Neural progenitor cell (in vitro differentiated cells): ENCODE results near the gene SCFD2. TPM values are rescaled to one million over a fixed set of nuclear protein-coding genes. Genes with fewer than 3 reads are reported as not detected.

Source experiments
- DNase-seq: peaks from one replicate; pipeline ENCODE4 v3.0.0-alpha.2; 2016; ENCODE audit warnings: low spot score
- H2AFZ ChIP-seq: fragments of 200-600 bp; sonication (generic); replicated peaks from 2 replicates; pipeline ENCODE4 v1.6.1; 2016; ENCODE audit warnings: antibody characterized with exemption
- H3F3A ChIP-seq: fragments of 200-600 bp; sonication (generic); 2 replicates; pipeline ENCODE4 v1.6.1; 2016; ENCODE audit warnings: antibody characterized with exemption, low read depth
- H3K27ac ChIP-seq: fragments of 200-600 bp; sonication (generic); 2 replicates; pipeline ENCODE4 v1.5.1; 2016; ENCODE audit warnings: mild to moderate bottlenecking
- H3K27me3 ChIP-seq: fragments of 200-600 bp; sonication (generic); 2 replicates; pipeline ENCODE4 v1.6.1; 2016; ENCODE audit warnings: mild to moderate bottlenecking, moderate library complexity
- H3K36me3 ChIP-seq: fragments of 200-600 bp; sonication (generic); 2 replicates; pipeline ENCODE4 v1.5.1; 2016
- H3K4me1 ChIP-seq: fragments of 200-600 bp; sonication (generic); 2 replicates; pipeline ENCODE4 v1.6.1; 2016; ENCODE audit warnings: mixed run types
- H3K4me2 ChIP-seq: fragments of 200-600 bp; sonication (generic); 2 replicates; pipeline ENCODE4 v1.6.1; 2016
- H3K4me3 ChIP-seq: fragments of 200-600 bp; sonication (generic); 2 replicates; pipeline ENCODE4 v1.5.1; 2016
- H3K79me2 ChIP-seq: fragments of 200-600 bp; sonication (generic); 2 replicates; pipeline ENCODE4 v1.6.1; 2016; ENCODE audit warnings: low read depth
- H3K9ac ChIP-seq: fragments of 200-600 bp; sonication (generic); 2 replicates; pipeline ENCODE4 v1.6.1; 2016
- H3K9me3 ChIP-seq: fragments of 200-600 bp; sonication (generic); 2 replicates; pipeline ENCODE4 v1.5.1; 2016; ENCODE audit warnings: low read depth
- H4K20me1 ChIP-seq: fragments of 200-600 bp; sonication (generic); 2 replicates; pipeline ENCODE4 v1.6.1; 2016; ENCODE audit warnings: low read depth
- H3K27ac Mint-ChIP-seq: 3 replicates; pipeline ENCODE4 v1.8.0; 2021; ENCODE audit warnings: mixed read lengths
- H3K27me3 Mint-ChIP-seq: 2 replicates; pipeline ENCODE4 v1.8.0; 2022; ENCODE audit warnings: low read depth, mild to moderate bottlenecking, inconsistent platforms, moderate library complexity, mixed read lengths; ENCODE audit not compliant: insufficient read depth
- H3K36me3 Mint-ChIP-seq: 3 replicates; pipeline ENCODE4 v1.8.0; 2021; ENCODE audit warnings: mixed read lengths
- H3K4me1 Mint-ChIP-seq: 3 replicates; pipeline ENCODE4 v1.8.0; 2021; ENCODE audit warnings: mixed read lengths
- H3K4me3 Mint-ChIP-seq: 3 replicates; pipeline ENCODE4 v1.8.0; 2021; ENCODE audit warnings: mild to moderate bottlenecking, moderate library complexity, mixed read lengths
- H3K9me3 Mint-ChIP-seq: 3 replicates; pipeline ENCODE4 v1.8.0; 2020; ENCODE audit warnings: mixed read lengths
- EZH2 ChIP-seq: fragments of 200-600 bp; sonication (generic); IDR thresholded peaks from 2 replicates; pipeline ENCODE4 v1.6.1; 2017; ENCODE audit warnings: antibody characterized with exemption, mild to moderate bottlenecking, moderate library complexity
- EZH2phosphoT487 ChIP-seq: fragments of 200-600 bp; sonication (generic); IDR thresholded peaks from 2 replicates; pipeline ENCODE4 v1.6.1; 2017; ENCODE audit warnings: antibody characterized with exemption
- total RNA-seq: library from RNA; depleted of rRNA; stranded (reverse); fragments of >200 nt; gene quantifications from 2 replicates; pipeline ENCODE4 v1.2.3, GENCODE V29; 2015; ENCODE audit warnings: low replicate concordance
- TF ChIP-seq, protein P1 (sequence below): fragments of 200-600 bp; sonication (generic); IDR thresholded peaks from 2 replicates; pipeline ENCODE4 v1.5.1; 2017; ENCODE audit warnings: antibody characterized with exemption, mild to moderate bottlenecking

Gene SCFD2
- total RNA-seq, 1 donor from 2014 or later: 4.8 TPM

DNA sequence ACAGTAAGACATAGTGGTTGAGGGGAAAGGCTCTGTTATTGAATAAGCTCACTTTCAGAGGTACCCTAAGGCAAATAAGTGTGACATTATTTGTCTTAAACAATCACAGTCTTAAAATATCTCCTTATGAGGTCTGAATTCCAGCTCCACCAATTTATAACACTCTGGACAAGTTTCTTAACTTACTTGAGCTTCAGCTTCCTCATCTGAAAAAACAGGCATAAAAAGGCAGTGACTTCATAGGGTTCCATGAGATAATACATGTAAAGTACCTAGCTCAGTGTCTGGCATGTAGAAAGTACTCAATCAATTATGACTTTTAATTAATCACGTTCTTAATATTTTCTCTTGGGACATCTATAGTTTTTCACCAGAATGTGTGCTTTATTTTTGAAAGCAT, 301.3 kb downstream of the SCFD2 start:
- peaks cover 3% of the 10 kb centered on the region for H3K4me1 Mint-ChIP-seq
- H3K4me3 ChIP-seq: no peak overlapping the region
- TF ChIP-seq, protein P1, sequence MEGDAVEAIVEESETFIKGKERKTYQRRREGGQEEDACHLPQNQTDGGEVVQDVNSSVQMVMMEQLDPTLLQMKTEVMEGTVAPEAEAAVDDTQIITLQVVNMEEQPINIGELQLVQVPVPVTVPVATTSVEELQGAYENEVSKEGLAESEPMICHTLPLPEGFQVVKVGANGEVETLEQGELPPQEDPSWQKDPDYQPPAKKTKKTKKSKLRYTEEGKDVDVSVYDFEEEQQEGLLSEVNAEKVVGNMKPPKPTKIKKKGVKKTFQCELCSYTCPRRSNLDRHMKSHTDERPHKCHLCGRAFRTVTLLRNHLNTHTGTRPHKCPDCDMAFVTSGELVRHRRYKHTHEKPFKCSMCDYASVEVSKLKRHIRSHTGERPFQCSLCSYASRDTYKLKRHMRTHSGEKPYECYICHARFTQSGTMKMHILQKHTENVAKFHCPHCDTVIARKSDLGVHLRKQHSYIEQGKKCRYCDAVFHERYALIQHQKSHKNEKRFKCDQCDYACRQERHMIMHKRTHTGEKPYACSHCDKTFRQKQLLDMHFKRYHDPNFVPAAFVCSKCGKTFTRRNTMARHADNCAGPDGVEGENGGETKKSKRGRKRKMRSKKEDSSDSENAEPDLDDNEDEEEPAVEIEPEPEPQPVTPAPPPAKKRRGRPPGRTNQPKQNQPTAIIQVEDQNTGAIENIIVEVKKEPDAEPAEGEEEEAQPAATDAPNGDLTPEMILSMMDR: no peak
- no peak for TF ChIP-seq EZH2phosphoT487
- no peak for TF ChIP-seq EZH2
- H3K4me3 Mint-ChIP-seq: no peak overlapping the region
- DNase-seq: no peak
- no peaks in the 10 kb centered on the region for H4K20me1 ChIP-seq
- no peaks in the 10 kb centered on the region for H3K36me3 ChIP-seq
- no peak overlapping the region for H3K4me2 ChIP-seq
- H3K27me3 Mint-ChIP-seq: no peaks in the 10 kb centered on the region
- no peaks in the 10 kb centered on the region for H3K9me3 ChIP-seq
- no peaks in the 10 kb centered on the region for H3K27me3 ChIP-seq
- no peak overlapping the region for H3K27ac Mint-ChIP-seq
- no peaks in the 10 kb centered on the region for H3F3A ChIP-seq
- no peak overlapping the region for H3K27ac ChIP-seq
- H3K9me3 Mint-ChIP-seq: no peaks in the 10 kb centered on the region
- H3K9ac ChIP-seq: no peak overlapping the region
- no peaks in the 10 kb centered on the region for H3K4me1 ChIP-seq
- H3K79me2 ChIP-seq: no peaks in the 10 kb centered on the region
- no peaks in the 10 kb centered on the region for H3K36me3 Mint-ChIP-seq
- H2AFZ ChIP-seq: no peak overlapping the region

DNA sequence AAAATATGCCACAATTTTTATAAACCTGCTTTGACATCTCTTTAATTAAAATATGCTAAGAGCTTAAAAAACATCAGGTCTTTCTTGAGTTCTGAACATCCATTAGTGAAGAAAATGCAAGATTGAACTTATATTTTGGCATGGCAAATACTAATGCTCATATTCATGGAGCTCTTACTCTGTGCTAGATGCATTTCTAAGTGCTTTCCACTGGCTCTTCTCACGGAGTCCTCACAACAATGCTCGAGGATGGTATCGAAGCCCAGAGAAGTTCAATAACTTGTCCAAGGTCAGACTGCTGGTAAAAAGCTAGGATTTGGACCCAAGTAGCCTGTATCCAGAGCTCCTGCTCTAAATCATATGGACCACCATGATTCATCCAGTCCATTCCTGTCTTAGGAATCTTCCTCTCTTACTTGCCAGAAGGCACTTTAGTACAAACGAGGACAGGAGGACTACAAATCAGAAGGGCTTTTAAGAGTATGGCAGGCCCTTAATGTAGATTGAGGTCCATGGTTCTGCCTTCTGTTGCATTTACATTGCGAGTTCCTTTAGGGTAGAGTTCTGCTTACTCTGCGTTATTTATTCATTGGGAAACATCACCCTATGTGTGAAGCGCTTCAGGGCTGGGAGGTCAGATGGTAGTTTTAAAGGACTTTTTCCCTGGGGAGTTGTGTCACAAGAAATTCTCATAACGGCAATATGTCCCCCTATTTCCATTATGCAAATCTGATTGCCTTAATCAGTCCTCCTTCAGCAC, 304.6 kb downstream of the SCFD2 start:
- Histone ChIP-seq H3K9ac (no peak overlapping the region), H3K79me2 (no peaks in the 10 kb centered on the region), H3K4me3 (no peak overlapping the region), H3K4me1 (no peaks in the 10 kb centered on the region), H3F3A (no peaks in the 10 kb centered on the region), H3K4me2 (no peak overlapping the region), H3K9me3 (no peaks in the 10 kb centered on the region), H4K20me1 (no peaks in the 10 kb centered on the region), H2AFZ (no peak overlapping the region), H3K27ac (no peak overlapping the region), H3K27me3 (no peaks in the 10 kb centered on the region), H3K36me3 (no peaks in the 10 kb centered on the region)
- Mint-ChIP-seq H3K9me3 (no peaks in the 10 kb centered on the region), H3K36me3 (no peaks in the 10 kb centered on the region), H3K4me1 (no peaks in the 10 kb centered on the region), H3K4me3 (no peak overlapping the region), H3K27ac (no peak overlapping the region), H3K27me3 (no peaks in the 10 kb centered on the region)
- no peak for DNase-seq
- TF ChIP-seq EZH2: no peak

DNA sequence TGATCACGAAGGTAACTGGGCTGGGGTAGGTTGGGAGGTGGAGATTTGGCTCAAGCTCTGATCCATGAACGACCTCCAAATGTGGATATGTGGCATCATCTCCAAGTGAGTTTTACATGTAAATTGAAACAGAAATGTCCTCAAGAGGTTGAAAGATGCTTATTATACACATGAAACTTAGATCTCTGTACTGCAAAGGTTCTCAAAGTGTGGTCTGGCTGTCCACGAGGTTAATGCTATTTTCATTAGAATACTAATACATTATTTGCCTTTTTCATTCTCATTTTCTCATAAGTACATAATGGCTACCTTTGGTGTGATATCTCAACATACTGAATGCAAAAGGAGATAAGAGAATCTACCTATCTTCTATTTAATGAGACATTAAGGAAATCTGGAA, 305.6 kb downstream of the SCFD2 start:
- no peak for DNase-seq
- H3K36me3 ChIP-seq: no peaks in the 10 kb centered on the region
- no peaks in the 10 kb centered on the region for H4K20me1 ChIP-seq
- H3K9ac ChIP-seq: no peak overlapping the region
- H3K27ac ChIP-seq: no peak overlapping the region
- H3K36me3 Mint-ChIP-seq: no peaks in the 10 kb centered on the region
- no peak overlapping the region for H3K4me3 Mint-ChIP-seq
- H3K4me3 ChIP-seq: no peak overlapping the region
- H3K27ac Mint-ChIP-seq: no peak overlapping the region
- H3K4me2 ChIP-seq: no peak overlapping the region
- no peaks in the 10 kb centered on the region for H3K4me1 ChIP-seq
- no peak overlapping the region for H2AFZ ChIP-seq
- H3K9me3 Mint-ChIP-seq: no peaks in the 10 kb centered on the region
- no peaks in the 10 kb centered on the region for H3K9me3 ChIP-seq
- H3K27me3 ChIP-seq: no peaks in the 10 kb centered on the region
- no peaks in the 10 kb centered on the region for H3F3A ChIP-seq
- H3K27me3 Mint-ChIP-seq: no peaks in the 10 kb centered on the region
- TF ChIP-seq EZH2: no peak
- TF ChIP-seq, protein P1: no peak
- no peak for TF ChIP-seq EZH2phosphoT487
- H3K79me2 ChIP-seq: no peaks in the 10 kb centered on the region
- no peaks in the 10 kb centered on the region for H3K4me1 Mint-ChIP-seq

DNA sequence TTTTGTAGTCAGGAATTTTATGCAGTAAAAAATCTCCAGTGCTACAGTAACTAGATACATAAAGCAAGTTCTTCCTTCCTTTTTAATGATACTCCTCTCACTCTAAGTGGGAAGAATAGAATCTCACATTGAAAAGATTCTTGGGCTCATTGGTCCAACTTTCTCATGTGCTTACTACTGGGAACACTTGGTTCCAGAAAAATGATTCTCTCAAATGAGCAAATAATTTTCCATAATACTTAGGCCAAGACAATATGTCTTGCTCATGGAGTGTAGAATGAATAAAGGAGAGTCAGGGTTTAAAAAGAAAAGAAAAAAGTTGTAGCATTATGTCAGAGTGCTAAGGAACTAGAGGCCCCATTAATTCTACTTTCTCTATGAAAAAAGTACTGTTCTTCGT, 306.0 kb downstream of the SCFD2 start:
- H3K27ac Mint-ChIP-seq: no peak overlapping the region
- Histone ChIP-seq H3K27ac (no peak overlapping the region), H3K4me1 (no peaks in the 10 kb centered on the region), H3K4me2 (no peak overlapping the region), H3F3A (no peaks in the 10 kb centered on the region), H4K20me1 (no peaks in the 10 kb centered on the region), H3K9me3 (no peaks in the 10 kb centered on the region), H3K79me2 (no peaks in the 10 kb centered on the region), H3K9ac (no peak overlapping the region), H3K36me3 (no peaks in the 10 kb centered on the region), H3K27me3 (no peaks in the 10 kb centered on the region), H2AFZ (no peak overlapping the region), H3K4me3 (no peak overlapping the region)
- no peaks in the 10 kb centered on the region for H3K4me1 Mint-ChIP-seq
- no peak overlapping the region for H3K4me3 Mint-ChIP-seq
- no peaks in the 10 kb centered on the region for H3K36me3 Mint-ChIP-seq
- H3K27me3 Mint-ChIP-seq: no peaks in the 10 kb centered on the region
- TF ChIP-seq EZH2phosphoT487 (no peak), EZH2 (no peak)
- TF ChIP-seq, protein P1: no peak
- no peak for DNase-seq
- H3K9me3 Mint-ChIP-seq: no peaks in the 10 kb centered on the region
